ENCODE results near the gene DGKQ. TPM values are rescaled to one million over a fixed set of nuclear protein-coding genes. Genes with fewer than 3 reads are reported as not detected.

DGKQ gene
- total RNA-seq, 1 donor, result 13.5 TPM

DNA sequence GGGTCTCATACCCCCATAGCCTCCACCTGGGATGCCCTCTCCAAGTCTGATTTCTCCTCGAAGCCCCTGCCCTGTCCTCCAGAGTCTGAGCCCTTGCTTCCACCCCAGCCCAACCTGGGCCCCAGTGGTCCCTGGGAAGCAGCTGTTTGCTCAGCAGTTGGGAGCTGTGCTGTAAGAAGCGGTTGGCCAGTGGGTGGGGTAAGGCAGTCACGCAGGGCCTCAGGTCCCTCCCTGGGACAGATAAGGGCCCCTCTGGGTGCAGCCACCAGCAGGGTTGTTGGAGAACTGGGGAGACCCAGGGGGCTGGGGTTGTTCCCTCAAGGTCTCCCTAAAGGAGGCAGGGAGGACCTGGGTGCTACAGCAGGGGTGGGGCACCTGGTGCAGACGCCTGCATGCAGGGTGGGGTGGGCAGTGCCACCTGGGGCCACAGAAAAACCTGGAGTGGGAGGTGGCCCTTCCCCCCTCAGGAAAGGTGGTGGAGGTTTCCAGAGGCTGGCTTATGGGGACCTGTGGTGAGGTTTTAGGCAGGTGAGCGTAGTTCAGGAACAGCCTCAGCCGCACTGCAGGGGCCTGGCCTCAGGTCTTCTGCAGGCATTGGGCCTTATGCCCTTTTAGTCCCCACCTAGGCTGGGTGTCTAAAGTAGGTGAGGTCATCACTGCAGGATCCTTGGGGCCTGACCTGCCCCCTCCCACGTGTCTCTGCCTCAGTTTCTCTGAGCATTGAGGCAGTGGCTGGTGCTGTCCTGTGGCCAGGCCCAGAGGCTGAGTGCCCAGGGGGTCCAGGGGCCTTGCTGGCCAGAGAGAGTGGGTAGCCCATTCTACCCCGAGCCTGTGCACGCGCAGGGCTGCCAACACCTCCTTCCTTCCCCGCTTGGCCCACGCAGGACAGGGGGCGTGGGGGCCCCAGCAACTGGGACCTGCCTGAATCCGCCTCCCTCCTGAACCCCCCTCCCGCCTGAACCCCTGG lies 22.9 kb upstream of the DGKQ start:
- DNase-seq (ENCODE audit: low read depth in 2 of 3, low spot score in 2 of 3), result no peak

DNA sequence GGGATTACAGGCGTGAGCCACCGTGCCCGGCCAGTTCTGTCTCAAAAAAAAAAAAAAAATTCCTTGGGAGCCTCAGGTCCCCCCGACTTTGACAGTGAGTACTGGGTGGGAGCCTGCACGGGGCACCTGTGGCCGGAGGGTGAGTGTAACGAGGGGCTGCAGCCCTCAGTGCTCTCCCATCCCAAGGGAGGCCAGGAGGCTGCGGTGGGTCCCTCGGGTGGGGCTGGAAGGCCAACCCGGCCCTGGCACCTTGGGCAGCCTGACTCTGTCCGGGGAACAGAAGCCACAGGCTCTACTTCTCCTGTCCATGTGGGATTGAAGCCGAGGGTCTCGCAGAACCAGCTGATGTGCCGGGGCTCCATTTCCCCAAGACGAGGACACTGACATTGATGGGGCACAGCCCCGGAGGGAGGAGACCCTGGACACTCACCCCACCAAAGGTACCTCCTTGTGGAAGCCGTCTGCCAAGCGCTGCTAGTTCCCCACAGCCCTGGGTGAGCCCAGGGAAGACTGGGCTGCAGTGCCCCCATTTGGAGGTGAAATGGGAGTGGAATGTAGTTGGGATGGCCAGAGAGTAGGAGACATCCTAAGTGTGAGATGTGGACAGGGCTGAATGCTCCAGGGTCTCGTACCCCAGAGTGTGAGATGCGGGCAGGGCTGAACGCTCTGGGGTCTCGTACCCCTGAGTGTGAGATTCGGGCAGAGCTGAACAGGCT lies 22.1 kb upstream of the DGKQ start:
- no peak for DNase-seq (ENCODE audit: low read depth in 2 of 3, low spot score in 2 of 3)

DNA sequence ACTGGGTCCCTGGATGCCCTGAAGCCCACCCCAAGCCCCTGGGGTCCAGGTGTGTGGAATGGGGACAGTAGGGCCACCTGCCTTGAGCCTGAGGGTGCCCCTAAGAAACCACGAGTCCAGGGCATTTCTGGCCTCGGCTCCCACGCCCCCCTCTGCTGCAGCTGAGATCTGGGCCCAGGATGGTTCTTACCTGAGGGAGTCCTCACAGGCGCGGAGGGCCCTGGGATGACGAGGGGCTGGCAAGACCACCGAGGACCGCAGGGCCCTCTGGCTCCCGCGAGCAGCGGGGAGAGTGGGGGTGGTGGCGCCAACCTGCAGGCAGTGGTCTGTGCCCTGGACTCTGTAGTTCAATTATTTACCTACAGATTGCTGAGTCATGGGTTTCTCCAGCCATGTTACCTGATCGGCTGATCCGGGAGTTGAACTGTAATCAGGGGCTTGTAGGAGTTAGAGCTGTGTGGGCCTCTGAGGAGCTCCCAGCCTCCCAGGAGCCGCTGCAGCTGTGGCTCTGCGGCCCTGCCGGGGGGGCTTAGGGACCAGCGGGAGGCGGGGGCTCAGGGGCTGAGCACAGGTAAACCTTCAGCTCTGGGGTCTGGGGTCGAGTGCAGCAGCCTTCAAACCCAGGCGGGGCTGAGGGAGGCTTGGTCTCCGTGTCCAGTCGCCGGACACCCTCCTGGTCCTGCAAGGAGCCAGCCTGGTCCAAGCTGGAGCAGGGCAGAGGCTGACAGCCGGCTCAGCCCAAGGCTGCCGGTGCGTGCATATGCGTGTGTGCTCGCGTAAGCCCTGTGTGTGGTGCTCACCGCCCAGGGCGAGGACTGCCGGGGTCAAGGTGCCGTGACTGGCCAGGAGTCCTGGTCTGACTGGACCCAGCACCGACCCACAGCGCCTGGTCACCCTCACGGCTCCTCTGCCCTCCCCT lies 20.0 kb upstream of the DGKQ start, which contains the start of gene SLC26A1:
SLC26A1 (minus strand) TSS at position 294 of the 919 bp plus-strand sequence. CDS start 1,701 bp downstream, outside the sequence.
- no peak for DNase-seq (ENCODE audit: low read depth in 2 of 3, low spot score in 2 of 3)

DNA sequence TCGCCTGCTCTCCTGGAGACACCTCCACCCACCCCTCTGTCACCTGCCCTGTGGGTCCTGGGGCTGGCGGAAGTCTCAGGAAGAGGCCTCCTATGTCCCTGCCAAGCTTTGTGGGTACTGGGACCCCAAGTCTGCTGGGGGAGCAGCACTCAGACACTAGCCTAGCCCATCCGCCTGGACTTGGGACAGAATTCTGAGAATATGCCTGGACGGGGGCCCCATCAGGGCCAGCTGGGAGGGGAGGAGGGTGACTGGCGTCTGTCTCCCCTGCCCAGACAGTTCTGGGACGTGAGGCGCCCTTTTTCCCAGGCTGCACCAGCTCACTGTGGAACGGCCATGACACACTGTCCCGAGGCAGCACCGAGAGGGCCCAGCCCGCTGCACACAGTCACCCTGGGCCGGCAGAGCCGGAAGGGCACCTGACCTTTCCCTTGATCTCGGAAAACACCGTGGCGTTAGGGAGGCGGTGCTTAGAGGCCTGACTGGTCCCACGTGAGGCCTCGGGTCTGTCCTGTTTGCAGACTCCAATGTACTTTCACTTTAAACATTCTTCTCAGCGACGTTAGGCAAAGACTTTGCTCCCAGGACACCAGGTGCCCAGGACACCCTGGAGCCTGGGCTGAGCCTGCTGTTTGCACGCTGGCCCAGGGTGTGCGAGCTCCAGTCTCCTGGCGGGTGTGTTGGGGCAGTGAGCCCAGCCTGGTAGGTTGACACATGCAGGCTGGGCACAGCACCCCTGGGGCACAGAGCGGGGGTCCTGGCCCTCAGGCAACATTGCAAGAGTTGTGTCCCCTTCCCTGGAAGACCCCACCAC lies 19.1 kb upstream of the DGKQ start:
- DNase-seq (ENCODE audit: low read depth in 2 of 3, low spot score in 2 of 3), result no peak

DNA sequence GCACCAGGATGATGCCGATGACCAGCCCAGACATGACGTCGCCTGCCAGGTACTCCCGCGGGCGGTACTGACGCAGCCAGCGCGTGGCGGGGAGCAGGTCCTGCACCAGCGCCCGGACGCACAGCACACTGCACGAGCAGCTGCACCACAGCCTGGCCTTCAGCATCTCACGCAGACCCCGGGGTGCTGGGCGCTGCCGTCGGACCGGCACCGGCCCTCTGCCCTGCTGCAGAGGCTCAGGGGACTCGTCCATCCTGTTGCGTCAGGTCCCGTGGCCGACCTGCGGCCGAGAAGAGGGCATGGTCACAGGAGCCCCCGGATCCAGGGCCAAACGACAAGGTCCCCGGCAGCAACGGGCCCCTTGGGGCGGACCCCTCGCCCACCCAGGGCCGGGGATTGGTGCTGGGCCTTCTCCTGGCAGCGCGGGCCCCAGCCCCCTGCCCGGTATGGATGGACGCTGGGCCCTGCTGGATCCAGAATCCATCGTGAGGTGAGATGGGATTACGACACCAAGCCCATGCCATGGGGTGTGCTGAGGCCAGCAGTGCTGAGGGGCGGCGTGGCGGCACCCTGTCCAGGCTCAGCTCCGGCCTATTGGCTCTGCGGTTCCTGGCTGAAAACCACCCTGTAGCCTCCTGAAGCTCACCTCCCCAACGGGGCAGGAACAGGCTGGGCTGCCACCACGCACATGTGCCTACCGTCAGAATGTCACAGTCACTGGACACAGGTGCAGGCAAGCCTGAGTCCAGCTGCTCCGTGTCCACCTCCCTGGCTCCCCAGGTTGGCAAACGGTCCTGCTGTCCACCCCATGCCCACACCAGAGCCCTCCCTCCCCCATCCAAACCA lies 18.3 kb upstream of the DGKQ start:
- DNase-seq (ENCODE audit: low read depth in 2 of 3, low spot score in 2 of 3), result no peak

DNA sequence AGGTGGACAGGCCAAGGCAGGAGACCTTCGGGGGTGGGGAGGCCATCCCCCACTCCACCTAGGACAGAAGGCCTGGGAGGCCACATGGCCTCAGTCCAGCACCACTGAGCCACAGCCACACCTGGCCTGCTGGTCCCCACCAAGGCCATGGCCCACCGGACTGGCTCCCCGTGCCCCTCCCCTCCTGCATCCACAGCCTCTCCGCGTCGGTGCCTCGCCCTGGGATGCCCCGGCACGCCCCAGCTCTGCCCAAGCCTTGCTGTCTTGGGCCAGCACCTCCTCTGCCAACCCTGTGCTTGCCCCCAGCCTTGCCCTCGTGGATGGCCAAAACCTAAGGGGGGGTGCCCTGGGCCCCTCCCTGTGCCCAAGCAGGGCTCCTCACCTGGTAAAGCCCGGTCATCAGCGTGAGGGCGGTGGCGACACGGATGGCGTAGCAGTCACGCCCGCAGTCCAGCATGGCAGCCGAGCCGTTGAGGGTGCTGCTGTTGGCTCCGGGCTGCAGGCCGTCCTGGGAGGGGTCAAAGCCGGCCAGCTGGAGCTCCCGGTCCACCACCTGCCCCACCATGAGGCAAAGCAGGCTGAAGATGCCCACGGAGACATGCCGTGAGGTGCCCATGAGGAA lies 17.5 kb upstream of the DGKQ start:
- DNase-seq (ENCODE audit: low read depth in 2 of 3, low spot score in 2 of 3), result no peak

DNA sequence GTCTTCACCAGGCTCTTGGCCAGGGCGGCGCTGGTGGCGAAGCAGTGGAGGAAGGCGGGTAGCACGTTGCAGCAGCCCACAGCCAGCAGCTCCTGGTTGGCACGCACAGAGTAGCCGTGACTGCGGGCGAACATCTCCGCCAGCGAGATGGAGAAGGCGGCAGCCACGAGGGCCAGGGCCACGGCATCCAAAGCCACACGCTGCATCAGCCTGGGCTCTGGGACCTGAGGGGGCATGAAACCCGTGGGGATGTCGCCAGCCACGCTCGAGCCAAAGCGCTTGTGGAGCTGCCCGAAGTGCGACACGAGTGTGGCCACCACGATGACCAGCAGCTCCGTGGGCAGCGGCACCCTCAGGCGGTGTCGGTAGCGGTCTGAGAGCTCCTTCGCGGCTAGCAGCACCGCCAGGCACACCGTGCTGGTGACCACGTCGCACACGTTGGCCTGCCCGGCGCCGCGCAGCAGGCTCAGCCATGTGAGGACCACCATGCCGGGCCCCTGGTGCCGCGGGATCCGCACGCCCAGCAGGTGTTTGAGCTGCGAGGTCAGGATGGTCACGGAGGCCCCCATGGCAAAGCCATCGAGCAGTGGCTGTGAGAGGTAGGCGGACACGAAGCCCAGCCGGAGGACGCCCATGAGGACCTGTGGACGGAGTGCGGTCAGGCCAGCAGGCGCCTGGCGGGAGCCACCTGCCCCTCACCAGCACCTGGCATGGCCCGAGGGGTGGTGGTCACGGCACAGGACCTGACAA lies 16.5 kb upstream of the DGKQ start:
- DNase-seq (ENCODE audit: low read depth in 2 of 3, low spot score in 2 of 3), result no peak

DNA sequence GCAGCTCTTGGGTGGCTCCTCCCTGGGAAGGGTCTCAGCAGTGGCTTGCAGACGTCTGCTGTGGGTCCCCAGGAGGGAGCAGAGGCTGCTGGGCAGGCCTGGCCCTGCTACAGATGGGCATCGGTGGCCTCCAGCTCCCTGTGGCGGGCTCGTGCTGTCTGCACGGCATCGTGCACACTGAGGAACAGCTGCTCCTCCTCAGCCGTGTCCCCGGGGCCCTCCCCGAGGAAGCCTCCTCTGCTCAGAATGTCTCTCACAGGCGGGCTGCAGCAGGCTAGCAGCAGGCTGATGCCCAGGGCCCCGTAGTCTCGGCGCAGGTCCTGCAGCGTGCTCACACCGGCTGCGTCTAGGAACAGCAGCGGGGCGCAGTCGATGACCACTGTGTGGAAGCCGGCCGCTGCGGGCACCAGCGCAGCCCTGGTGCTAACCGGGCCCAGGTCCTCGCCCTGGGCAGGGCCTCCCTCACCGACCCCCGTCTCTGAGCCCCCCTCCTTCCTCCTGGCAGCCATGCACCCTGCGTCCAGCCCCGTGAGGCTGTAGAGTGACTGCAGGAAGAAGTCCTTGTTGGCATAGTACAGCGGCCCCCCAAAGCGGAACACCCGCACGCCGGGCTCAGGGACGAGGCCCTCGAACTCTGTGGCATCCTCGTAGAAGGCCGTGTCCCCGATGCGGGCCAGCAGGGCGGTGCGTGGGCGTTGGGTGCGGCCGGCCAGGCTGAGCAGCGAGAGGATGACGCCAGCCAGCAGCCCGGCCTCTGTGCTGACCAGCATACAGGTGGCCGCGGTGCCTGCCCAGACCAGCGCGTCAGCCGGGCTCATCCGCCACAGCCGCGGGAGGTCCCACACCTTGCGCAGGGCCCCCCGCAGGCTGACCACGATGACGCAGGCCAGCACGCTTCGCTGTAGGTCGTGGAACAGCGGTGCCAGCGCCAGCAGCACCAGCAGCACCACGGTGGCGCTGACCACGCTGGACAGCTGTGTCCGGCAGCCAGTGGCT lies 15.7 kb upstream of the DGKQ start:
- no peak for DNase-seq (ENCODE audit: low read depth in 2 of 3, low spot score in 2 of 3)

DNA sequence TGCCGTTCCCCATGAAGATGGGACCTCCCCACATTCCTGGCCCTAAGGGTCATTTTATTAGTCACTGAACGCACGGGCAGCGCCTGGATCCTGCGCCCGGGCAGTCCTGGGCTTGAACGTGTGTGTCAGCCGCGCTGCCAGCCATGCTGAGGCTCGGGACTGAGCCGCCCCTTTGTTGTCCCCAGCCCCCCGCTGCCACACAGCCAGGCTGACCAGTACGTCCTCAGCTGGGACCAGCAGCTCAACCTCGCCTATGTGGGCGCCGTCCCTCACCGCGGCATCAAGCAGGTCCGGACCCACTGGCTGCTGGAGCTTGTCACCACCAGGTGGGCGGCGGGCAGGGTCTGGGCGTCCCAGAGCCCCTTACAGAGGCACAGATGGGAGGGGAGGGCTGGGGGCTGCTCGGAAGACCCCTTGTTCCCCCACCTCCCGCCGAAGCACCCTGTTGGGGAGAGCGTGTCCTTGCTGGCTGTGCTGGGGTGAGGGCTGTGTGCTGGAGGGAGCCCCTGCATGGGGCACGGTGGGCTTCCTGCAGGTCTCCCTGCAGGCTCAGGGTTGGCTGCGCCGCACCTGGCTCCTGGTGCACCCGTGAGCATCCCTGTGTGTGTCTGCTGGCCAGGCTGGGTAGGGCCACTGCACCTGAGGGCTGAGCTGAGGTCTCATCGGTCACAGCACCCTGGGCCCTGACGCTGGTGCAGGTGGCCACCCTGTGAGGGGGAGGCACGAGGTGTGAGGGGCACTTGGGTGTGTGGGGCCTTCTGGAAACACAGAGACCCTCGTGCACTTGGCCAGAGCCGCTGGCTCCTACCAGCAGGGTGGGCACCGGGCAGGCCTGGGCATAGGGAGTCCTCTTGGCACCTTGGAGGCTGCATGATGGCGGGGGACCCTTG lies 14.5 kb upstream of the DGKQ start:
- no peak for DNase-seq (ENCODE audit: low read depth in 2 of 3, low spot score in 2 of 3)

DNA sequence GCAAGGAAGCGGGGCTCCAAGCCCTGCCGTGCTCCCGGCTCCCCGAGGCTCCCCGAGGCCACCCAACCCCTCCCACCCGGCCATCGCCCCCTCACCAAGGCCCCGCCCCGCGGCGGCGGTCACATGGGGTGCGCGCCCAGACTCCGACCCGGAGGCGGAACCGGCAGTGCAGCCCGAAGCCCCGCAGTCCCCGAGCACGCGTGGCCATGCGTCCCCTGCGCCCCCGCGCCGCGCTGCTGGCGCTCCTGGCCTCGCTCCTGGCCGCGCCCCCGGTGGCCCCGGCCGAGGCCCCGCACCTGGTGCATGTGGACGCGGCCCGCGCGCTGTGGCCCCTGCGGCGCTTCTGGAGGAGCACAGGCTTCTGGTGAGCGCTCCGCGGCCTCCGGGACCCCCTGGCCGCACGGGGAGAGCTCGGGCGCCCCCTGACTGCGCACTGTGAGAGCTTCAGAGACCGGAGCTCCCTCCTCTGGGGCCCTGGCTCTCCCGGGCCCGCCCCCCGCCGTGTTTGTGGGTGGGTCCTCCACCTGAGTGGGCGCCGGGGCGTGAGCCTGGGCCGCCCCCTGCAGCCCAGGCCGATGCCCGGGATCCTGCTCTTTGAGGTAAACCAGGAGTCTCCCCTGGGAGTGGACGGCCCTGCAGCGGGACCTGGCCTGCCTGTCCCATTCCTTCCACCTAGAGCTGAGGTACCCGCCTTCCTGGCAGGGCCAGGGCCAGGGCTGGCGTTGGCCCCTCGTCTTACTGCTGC lies 13.7 kb upstream of the DGKQ start, which contains the start of gene IDUA:
IDUA (plus strand) TSS at position 166 of the 745 bp plus-strand sequence; CDS start at position 207, 41 bp downstream.
- DNase-seq (ENCODE audit: low read depth in 2 of 3, low spot score in 2 of 3), result peak; percentile 65 to 91 (median 91)

DNA sequence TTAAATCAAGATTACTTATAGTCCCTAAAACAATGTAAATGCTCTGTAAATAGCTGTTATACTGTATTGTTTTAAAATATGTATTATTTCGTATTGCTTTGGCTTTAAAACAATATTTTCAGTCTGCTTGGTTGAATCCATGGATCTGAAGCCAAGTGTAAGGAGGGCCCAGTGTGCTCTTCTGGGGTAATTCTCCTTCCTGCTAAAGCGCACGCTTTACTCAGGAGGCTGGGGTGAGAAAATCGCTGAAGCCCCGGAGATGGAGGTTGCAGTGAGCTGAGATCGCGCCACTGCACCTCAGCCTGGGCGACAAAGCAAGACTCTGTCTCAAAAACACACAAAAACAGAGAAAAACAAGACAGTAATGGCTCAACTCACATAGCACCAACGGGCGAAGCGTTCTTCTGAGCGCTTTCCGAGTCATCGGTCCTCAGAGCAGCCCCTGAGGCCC lies 13.1 kb upstream of the DGKQ start:
- no peak for DNase-seq (ENCODE audit: low read depth in 2 of 3, low spot score in 2 of 3)

DNA sequence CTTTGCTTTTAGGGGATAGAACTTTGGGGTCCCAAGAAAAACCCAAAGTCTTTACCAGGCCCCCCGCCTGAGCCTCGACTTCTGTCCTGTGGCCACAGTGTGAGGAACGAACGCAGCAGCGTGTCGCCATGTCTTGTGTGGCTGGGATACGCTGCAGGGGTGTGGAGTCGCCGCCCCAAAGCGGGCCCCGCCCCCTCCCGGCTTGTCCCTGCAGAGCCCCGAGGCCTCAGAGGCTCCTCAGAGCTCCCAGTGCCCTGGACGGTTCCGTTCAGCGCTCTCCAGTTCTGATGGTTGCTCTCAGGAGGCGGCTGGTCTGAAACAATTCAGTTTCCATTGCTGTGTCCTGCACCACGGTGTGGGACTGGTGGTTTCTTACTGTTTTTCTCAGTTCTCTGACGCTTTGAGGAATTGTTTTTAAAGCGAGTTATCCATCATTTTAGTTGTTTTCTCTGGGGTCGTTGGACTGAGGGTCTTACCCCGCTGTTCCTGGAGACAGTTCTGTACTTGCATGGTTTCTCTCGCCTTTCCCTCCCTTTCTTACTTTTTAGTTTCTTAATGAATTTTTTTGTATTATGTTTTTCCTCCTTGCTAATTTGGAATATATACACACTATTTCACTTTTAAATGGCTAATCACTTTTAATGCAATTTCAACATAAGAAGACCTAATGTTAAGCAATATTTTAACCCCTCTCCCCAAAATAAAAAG lies 11.9 kb upstream of the DGKQ start:
- DNase-seq (ENCODE audit: low read depth in 2 of 3, low spot score in 2 of 3), result peak; percentile 37 to 60 (median 49)

DNA sequence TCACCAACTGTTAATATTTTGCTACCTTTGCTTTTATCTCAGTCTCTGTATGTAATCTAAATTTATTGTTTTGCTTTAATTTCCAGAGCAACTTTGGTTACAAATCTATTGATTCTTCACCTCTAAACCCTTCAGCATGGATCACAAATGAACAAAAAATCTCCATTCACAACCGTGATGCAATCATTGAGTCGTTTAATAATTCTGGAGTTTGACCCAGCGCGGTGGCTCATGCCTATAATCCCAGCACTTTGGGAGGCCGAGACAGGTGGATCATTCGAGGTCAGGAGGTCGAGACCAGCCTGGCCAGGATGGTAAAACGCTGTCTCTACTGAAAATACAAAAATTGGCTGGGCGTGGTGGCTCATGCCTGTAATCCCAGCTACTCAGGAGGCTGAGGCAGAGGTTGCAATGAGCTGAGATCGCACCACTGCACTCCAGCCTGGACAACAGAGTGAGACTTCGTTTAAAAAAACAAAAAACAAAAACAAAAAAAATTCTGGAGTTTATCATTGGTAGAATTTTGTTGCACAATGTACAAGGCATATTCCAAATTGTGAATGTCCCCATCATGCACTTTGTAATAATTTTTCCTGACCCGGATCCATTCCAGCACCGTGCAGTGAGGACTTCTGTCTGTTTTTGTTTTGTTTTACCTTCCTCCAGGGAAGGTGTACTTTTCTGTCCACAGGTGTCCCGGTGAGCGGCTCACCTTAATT lies 11.1 kb upstream of the DGKQ start:
- DNase-seq (ENCODE audit: low read depth in 2 of 3, low spot score in 2 of 3), result no peak

All from hematopoietic multipotent progenitor cell (in vitro differentiated cells).